Measurements from ENCODE around the gene SERGEF. TPM values are rescaled to one million over a fixed set of nuclear protein-coding genes. Genes with fewer than 3 reads are reported as not detected.

Gene SERGEF
- total and polyA plus RNA-seq, 7 donors: 24.0 to 50.4 (median 30.7) TPM

DNA sequence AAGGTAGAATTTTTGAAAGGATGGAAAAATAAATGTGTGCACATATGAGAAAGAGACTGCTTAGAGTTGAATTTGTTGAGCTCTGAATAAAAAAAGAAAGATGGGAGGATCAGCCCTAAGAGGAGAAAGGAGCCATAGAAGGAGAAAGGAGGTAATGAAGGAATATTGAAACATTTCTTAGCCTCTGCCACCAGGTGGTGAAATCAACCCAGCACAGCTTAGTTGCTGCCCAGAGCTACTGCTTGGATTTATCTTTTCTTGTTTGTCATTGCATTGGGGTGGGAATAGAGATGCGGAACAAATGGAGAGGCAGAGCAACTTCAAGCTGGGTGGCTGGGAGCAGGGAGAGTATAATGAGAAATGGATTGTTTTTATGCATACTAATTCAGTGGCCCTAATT, 80.4 kb downstream of the SERGEF start:
- Histone ChIP-seq H3K27ac (no peak overlapping the region), H3K4me3 (no peak overlapping the region), H3K4me1 (no peaks in the 10 kb centered on the region), H3K27me3 (no peaks in the 10 kb centered on the region), H3K9me3 (no peaks in the 10 kb centered on the region), H3K36me3 (peaks cover 0 to 12% (median 0%) of the 10 kb centered on the region in 4 donors)
- intact Hi-C loops (cut with DNase I): no loop called here
- 98% methylated on average over 1 of the region's 1 CpG for WGBS, 2 donors
- DNase-seq: no peak
- no peak for TF ChIP-seq CTCF (IDR thresholded peaks at IDR 0.05)
- TF ChIP-seq POLR2A (IDR thresholded peaks at IDR 0.05): no peak
- TF ChIP-seq POLR2AphosphoS5 (IDR thresholded peaks at IDR 0.05): no peak
- no peak for TF ChIP-seq EP300 (IDR thresholded peaks at IDR 0.05)

GRCh38 chr11:17931595-17931994, 81.3 kb downstream of the SERGEF start:
- Histone ChIP-seq H3K4me3 (no peak overlapping the region), H3K27ac (no peak overlapping the region), H3K27me3 (no peaks in the 10 kb centered on the region), H3K36me3 (peaks cover 0 to 12% (median 0%) of the 10 kb centered on the region in 4 donors), H3K9me3 (no peaks in the 10 kb centered on the region), H3K4me1 (no peaks in the 10 kb centered on the region)
- TF ChIP-seq POLR2A (IDR thresholded peaks at IDR 0.05) (no peak), POLR2AphosphoS5 (IDR thresholded peaks at IDR 0.05) (no peak), EP300 (IDR thresholded peaks at IDR 0.05) (no peak), CTCF (IDR thresholded peaks at IDR 0.05) (no peak)
- intact Hi-C loops (cut with DNase I): no loop called here
- no peak for DNase-seq
- 96 to 99% methylated on average over 1 of the region's 1 CpG for WGBS, 2 donors

- Histone ChIP-seq H3K4me1 (no peaks in the 10 kb centered on the region), H3K9me3 (no peaks in the 10 kb centered on the region), H3K36me3 (peaks cover 0 to 12% (median 0%) of the 10 kb centered on the region in 4 donors), H3K4me3 (no peak overlapping the region), H3K27ac (no peak overlapping the region), H3K27me3 (no peaks in the 10 kb centered on the region)
- intact Hi-C loops (cut with DNase I): no loop called here
- no peak for DNase-seq
- no peak for TF ChIP-seq EP300 (IDR thresholded peaks at IDR 0.05)
- no peak for TF ChIP-seq CTCF (IDR thresholded peaks at IDR 0.05)
- no peak for TF ChIP-seq POLR2AphosphoS5 (IDR thresholded peaks at IDR 0.05)
- TF ChIP-seq POLR2A (IDR thresholded peaks at IDR 0.05): no peak
- WGBS, 2 donors: 88 to 93% methylated on average over 3 of the region's 3 CpGs
These were observed 82.2 kb downstream of the SERGEF start for GRCh38 chr11:17930544-17931125.

DNA sequence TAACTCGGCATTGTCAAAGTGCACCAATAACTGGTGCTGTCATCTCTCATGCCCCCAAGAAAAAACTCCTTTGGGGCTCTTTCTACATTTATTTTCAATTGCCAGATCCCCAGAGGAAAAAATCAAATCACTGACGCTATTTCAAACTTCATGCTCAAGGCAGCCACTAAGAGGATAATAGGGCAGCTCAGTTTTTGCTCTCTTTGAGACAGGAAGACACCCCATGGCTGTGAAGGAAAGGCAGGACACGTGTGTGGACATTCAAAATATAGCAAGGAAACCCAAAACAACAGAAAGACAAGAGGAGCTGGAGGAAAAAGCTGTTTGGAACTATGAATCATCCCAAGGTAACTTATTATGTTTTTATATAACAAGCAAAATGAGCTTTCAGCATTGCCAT, 83.7 kb downstream of the SERGEF start:
- 91 to 95% methylated on average over 3 of the region's 3 CpGs for WGBS, 2 donors
- no peaks in the 10 kb centered on the region for H3K27me3 ChIP-seq
- no peak for TF ChIP-seq CTCF (IDR thresholded peaks at IDR 0.05)
- no peak for TF ChIP-seq POLR2A (IDR thresholded peaks at IDR 0.05)
- TF ChIP-seq EP300 (IDR thresholded peaks at IDR 0.05): no peak
- TF ChIP-seq POLR2AphosphoS5 (IDR thresholded peaks at IDR 0.05): no peak
- no peak overlapping the region for H3K27ac ChIP-seq
- no peaks in the 10 kb centered on the region for H3K4me1 ChIP-seq
- peaks cover 0 to 12% (median 0%) of the 10 kb centered on the region in 4 donors for H3K36me3 ChIP-seq
- no peak overlapping the region for H3K4me3 ChIP-seq
- intact Hi-C loops (cut with DNase I): no loop called here
- no peaks in the 10 kb centered on the region for H3K9me3 ChIP-seq
- DNase-seq: no peak
